ENCODE results near the gene STK32C. TPM values are rescaled to one million over a fixed set of nuclear protein-coding genes. Genes with fewer than 3 reads are reported as not detected.

The STK32C gene
- total and polyA plus RNA-seq, 2 donors (not counting 1 experiment from before 2014, with no cell fraction given) = 9.9 to 16.8 TPM

DNA sequence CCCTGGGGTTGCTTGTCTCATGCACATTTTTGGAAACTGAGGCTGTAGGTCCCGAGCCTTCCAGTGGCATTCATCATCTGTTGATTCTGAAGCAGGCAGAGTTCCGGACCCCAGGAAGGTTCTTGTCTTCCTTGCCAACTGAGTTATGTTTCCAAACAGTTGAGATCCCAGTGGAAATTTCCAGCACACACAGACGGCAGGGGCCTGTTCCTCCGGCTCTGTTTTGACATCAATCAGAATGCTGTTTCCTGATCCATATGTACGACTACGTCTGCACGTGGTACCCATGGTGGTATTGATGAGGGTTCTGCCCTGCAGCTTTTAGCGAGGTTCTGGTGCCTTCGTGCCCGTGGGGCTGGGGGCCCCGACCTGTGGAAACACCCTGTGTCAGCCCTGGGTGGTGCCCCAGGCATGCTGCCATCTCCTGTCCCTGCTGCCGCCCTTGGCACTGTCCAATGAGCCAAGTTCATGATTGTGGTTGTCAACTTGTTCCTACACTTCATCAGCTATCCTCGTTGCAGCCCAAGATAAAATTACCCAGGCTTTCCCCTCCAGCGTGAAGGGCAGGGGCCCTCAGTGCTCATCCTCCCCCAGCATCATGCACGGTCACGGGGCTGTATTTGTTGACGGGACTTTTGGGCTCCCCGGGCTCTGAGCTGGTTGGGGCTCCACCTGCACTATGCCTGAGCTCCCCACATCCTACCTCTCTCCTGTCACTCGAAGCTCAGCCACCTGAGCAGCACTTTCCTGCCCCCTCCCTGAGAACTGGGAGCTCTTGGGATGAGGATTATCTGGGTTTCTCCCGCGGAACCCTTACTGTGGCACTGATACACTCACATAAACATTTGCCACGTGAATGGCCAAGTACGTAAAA lies 128.8 kb downstream of the STK32C start:
- intact Hi-C loops (cut with micrococcal nuclease) = no loop called here
- H3K27me3 Mint-ChIP-seq = peaks cover 46% of the 10 kb centered on the region
- Histone ChIP-seq H3K4me2 (replicated peaks; ENCODE audit: low read depth, low read length, poor library complexity, severe bottlenecking) (no peak overlapping the region), H3K79me2 (ENCODE audit: control insufficient read depth, insufficient read depth, low read length) (no peaks in the 10 kb centered on the region), H3K27ac (ENCODE audit: low read length in 2 of 2) (no peak overlapping the region), H3K9me3 (ENCODE audit: control extremely low read depth in 1 of 3, control insufficient read depth in 2 of 3, insufficient read depth in 1 of 3, low read length in 2 of 3) (peaks cover 0 to 8% (median 0%) of the 10 kb centered on the region in 3 donors), H2AFZ (ENCODE audit: insufficient read depth, low read depth, low read length, poor library complexity, severe bottlenecking) (no peak overlapping the region), H3K27me3 (replicated peaks in 1 of 4; ENCODE audit: control extremely low read depth in 1 of 4, control insufficient read depth in 3 of 4, insufficient read depth in 4 of 4, low read length in 3 of 4) (peaks cover 0 to 48% (median 20%) of the 10 kb centered on the region in 4 experiments), H3K4me1 (ENCODE audit: control insufficient read depth in 2 of 2, insufficient read depth in 2 of 2, low read length in 2 of 2) (peaks cover 11 to 16% of the 10 kb centered on the region in 2 donors), H3K4me3 (ENCODE audit: control extremely low read depth in 1 of 5, extremely low read depth in 1 of 5, insufficient read depth in 1 of 5, low read depth in 2 of 5, low read length in 4 of 5) (no peak overlapping the region), H4K20me1 (ENCODE audit: control insufficient read depth, insufficient read depth, low read length, poor library complexity, severe bottlenecking) (no peaks in the 10 kb centered on the region), H3K36me3 (replicated peaks in 1 of 2; ENCODE audit: control extremely low read depth in 1 of 2, control insufficient read depth in 1 of 2, extremely low read depth in 1 of 2, insufficient read depth in 2 of 2, low read length in 1 of 2) (no peaks in the 10 kb centered on the region), H3K9ac (ENCODE audit: low read length) (no peak overlapping the region)
- H3K4me3 Mint-ChIP-seq = no peak overlapping the region
- DNase-seq (no peak), ATAC-seq (ENCODE audit: low read depth) (no peak)
- WGBS (ENCODE audit: insufficient coverage) = 85% methylated on average over 20 of the region's 23 CpGs
- H3K9me3 Mint-ChIP-seq (ENCODE audit: insufficient read depth) = no peaks in the 10 kb centered on the region
- CTCF ChIA-PET = no interaction called here
- H3K27ac Mint-ChIP-seq = no peak overlapping the region
- peaks cover 6% of the 10 kb centered on the region for H3K4me1 Mint-ChIP-seq
- POLR2A ChIA-PET = no interaction called here
- no peak for TF ChIP-seq EZH2 (IDR thresholded peaks at IDR 0.05; ENCODE audit: borderline replicate concordance, insufficient read depth, low read depth, low read length, poor library complexity, severe bottlenecking)
- TF ChIP-seq, protein P1, sequence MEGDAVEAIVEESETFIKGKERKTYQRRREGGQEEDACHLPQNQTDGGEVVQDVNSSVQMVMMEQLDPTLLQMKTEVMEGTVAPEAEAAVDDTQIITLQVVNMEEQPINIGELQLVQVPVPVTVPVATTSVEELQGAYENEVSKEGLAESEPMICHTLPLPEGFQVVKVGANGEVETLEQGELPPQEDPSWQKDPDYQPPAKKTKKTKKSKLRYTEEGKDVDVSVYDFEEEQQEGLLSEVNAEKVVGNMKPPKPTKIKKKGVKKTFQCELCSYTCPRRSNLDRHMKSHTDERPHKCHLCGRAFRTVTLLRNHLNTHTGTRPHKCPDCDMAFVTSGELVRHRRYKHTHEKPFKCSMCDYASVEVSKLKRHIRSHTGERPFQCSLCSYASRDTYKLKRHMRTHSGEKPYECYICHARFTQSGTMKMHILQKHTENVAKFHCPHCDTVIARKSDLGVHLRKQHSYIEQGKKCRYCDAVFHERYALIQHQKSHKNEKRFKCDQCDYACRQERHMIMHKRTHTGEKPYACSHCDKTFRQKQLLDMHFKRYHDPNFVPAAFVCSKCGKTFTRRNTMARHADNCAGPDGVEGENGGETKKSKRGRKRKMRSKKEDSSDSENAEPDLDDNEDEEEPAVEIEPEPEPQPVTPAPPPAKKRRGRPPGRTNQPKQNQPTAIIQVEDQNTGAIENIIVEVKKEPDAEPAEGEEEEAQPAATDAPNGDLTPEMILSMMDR (IDR thresholded peaks at IDR 0.05) = no peak

DNA sequence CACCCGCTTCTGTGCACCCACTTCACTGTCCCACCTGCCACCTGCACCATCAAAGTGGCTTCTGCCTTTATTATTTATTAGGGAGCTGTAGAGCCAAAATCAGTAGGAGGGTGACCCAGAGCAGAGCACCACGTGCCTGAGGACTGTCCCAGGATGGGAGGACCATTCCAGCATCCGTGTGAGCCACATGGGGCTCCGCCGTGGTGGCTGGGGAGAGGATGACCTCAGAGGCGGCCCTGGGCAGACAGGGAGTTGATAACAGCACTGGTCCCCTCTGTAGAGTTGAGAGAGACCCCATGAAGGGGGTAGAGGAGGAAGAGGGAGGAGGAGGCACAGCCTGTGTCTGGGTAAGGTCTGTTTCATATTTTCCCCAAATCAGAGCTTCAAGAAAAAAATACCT lies 129.7 kb downstream of the STK32C start:
- H3K4me3 Mint-ChIP-seq = no peak overlapping the region
- Histone ChIP-seq H3K9ac (ENCODE audit: low read length) (no peak overlapping the region), H3K4me1 (ENCODE audit: control insufficient read depth in 2 of 2, insufficient read depth in 2 of 2, low read length in 2 of 2) (peaks cover 11 to 16% of the 10 kb centered on the region in 2 donors), H4K20me1 (ENCODE audit: control insufficient read depth, insufficient read depth, low read length, poor library complexity, severe bottlenecking) (no peaks in the 10 kb centered on the region), H3K27me3 (replicated peaks in 1 of 4; ENCODE audit: control extremely low read depth in 1 of 4, control insufficient read depth in 3 of 4, insufficient read depth in 4 of 4, low read length in 3 of 4) (peaks cover 0 to 48% (median 19%) of the 10 kb centered on the region in 4 experiments), H3K4me3 (ENCODE audit: control extremely low read depth in 1 of 5, extremely low read depth in 1 of 5, insufficient read depth in 1 of 5, low read depth in 2 of 5, low read length in 4 of 5) (no peak overlapping the region), H3K4me2 (replicated peaks; ENCODE audit: low read depth, low read length, poor library complexity, severe bottlenecking) (no peak overlapping the region), H3K79me2 (ENCODE audit: control insufficient read depth, insufficient read depth, low read length) (no peaks in the 10 kb centered on the region), H3K27ac (ENCODE audit: low read length in 2 of 2) (no peak overlapping the region), H3K9me3 (ENCODE audit: control extremely low read depth in 1 of 3, control insufficient read depth in 2 of 3, insufficient read depth in 1 of 3, low read length in 2 of 3) (peaks cover 0 to 8% (median 0%) of the 10 kb centered on the region in 3 donors), H3K36me3 (replicated peaks in 1 of 2; ENCODE audit: control extremely low read depth in 1 of 2, control insufficient read depth in 1 of 2, extremely low read depth in 1 of 2, insufficient read depth in 2 of 2, low read length in 1 of 2) (no peaks in the 10 kb centered on the region), H2AFZ (ENCODE audit: insufficient read depth, low read depth, low read length, poor library complexity, severe bottlenecking) (no peak overlapping the region)
- H3K9me3 Mint-ChIP-seq (ENCODE audit: insufficient read depth) = no peaks in the 10 kb centered on the region
- peaks cover 37% of the 10 kb centered on the region for H3K27me3 Mint-ChIP-seq
- ATAC-seq (ENCODE audit: low read depth) = no peak
- no peak overlapping the region for H3K27ac Mint-ChIP-seq
- no peak for TF ChIP-seq EZH2 (IDR thresholded peaks at IDR 0.05; ENCODE audit: borderline replicate concordance, insufficient read depth, low read depth, low read length, poor library complexity, severe bottlenecking)
- TF ChIP-seq, protein P1 (IDR thresholded peaks at IDR 0.05) = no peak
- 70% methylated on average over 5 of the region's 6 CpGs for WGBS (ENCODE audit: insufficient coverage)
- ChIA-PET POLR2A (no interaction called here), CTCF (no interaction called here)
- intact Hi-C loops (cut with micrococcal nuclease) = no loop called here
- H3K4me1 Mint-ChIP-seq = peaks cover 6% of the 10 kb centered on the region
- DNase-seq = no peak

Data from B cell (primary cell).